Stimulated activated CD8-positive, alpha-beta memory T cell treated with anti-CD3 and anti-CD28 coated beads, Interleukin-15, amount 100 ng/mL, for 4 hours (primary cell): ENCODE measurements around the gene PLEKHA7.
"Not testable (repeated sequence)": the region's sequence is repeated elsewhere in the genome, so short reads cannot be mapped to it uniquely, and the experiment has no call there.

Source experiments
- DNase-seq, 2 donors: peaks; one replicate each; pipeline ENCODE4 v3.0.0-alpha.2; 2020; ENCODE audit warnings: low read depth in 2 of 2

The PLEKHA7 gene

GRCh38 chr11:17005646-17006045 lies 8.6 kb downstream of the PLEKHA7 start:
- DNase-seq: no peak

DNA sequence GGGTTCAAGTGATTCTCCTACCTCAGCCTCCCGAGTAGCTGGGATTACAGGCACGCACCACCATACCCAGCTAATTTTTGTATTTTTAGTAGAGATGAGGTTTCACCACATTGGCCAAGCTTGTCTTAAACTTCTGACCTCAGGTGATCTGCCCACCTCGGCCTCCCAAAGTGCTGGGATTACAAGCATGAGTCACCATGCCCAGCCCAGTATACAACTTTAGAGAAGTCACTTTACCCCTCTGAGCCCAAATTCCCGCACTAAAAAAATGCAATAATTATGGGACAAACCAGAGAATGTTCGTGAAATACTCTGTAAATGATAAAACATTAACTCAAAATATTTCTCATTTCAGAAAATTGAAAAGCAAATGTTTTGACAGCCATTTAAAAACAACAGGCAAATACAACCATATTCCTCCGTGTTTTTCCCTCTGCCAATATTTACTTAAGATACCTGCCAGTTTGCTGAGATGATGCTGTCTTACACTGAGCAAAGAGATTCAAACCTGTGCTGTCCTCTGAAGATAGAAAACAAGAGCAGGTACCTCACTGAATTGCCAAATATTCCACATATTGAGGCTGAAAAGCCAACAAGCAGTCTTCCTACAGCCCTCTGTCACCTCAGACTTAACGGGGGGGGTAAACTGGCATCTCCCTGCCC lies 9.6 kb downstream of the PLEKHA7 start:
- no peak for DNase-seq

- no peak for DNase-seq
Observed at GRCh38 chr11:17003426-17003825, 10.8 kb downstream of the PLEKHA7 start.

GRCh38 chr11:17002543-17002942 lies 11.7 kb downstream of the PLEKHA7 start:
- no peak for DNase-seq

DNA sequence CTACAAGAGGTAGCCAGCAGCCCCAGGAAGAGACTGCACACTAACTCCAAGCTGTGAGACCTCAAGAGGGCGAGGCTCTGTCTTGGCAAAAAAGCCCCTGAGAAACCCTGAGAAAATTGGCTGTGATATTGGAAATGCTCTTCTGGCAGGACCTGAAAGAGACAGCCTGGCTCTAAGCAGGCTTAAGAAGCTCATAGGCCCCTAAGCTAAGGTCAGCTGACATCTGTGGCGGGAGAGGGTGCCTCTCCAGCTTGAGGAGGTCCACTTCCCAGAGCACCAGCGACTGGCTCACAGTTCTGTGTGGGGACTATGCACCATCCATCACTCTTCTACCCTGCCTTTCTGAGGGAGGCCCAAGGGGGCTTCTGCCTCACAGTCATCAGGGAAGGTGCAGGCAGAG lies 12.4 kb downstream of the PLEKHA7 start:
- no peak for DNase-seq

DNA sequence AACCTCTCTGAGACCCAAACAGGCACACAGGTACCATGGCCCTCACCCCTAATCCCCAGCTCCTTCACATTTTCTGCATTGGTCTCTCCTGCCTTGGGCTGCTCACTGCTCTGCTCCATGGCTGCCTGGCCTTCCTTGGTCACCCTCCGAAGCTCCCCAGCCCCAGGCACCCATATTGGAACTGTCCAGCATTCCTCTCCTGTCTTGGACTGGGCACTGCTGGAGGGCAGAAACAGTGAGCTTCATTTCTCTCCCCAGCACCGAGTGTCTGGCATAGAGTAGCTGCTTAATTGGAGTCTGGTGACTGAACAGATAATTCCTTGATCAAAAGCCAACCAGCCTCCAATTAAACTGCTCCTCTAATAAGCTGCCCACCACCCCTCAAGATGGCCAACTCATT lies 13.2 kb downstream of the PLEKHA7 start:
- no peak for DNase-seq

- not testable (repeated sequence) for DNase-seq
Observed at GRCh38 chr11:17000253-17000652, 14.0 kb downstream of the PLEKHA7 start.

- DNase-seq: no peak
Observed at GRCh38 chr11:16999116-16999515, 15.1 kb downstream of the PLEKHA7 start.

DNA sequence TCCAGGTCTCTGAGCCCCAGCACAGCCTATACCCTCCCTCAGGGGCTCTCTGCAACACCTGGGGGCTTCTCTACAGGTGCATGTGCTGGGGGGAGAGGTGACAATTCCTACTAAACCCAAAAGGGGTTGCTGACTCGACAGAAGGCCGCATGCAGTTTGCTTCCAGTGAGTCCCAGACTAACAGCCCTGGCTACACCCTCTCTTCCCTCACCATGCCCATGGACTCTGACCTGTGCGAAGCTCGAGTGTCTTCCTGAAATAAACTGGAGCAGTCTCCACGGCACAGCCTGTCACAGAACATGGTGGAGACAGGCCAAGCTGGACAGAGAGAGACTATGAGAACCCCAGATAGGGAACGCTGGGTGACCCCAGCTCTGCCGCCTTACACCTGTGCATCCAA lies 16.6 kb downstream of the PLEKHA7 start:
- no peak for DNase-seq

DNA sequence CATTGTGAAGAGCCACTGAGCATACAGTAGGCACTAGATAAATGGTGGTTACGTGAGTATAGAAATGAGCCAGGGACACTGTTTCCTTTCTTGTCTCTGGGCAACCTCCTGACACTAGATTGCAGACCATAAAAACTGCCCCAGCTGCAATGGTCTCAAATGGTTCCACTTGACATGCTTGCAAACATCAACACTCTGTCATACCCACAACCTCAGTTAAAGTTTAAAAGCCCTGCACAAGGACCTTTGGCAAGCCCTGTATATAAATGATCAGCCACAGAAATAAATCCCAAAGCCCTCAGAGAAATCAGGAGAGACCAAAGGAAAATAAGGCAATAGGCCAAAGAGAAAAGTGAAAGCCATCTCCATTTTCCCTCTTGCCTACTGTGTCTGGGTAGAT lies 20.7 kb downstream of the PLEKHA7 start:
- no peak for DNase-seq

- DNase-seq: no peak
Observed at GRCh38 chr11:16992846-16993245, 21.4 kb downstream of the PLEKHA7 start.

DNA sequence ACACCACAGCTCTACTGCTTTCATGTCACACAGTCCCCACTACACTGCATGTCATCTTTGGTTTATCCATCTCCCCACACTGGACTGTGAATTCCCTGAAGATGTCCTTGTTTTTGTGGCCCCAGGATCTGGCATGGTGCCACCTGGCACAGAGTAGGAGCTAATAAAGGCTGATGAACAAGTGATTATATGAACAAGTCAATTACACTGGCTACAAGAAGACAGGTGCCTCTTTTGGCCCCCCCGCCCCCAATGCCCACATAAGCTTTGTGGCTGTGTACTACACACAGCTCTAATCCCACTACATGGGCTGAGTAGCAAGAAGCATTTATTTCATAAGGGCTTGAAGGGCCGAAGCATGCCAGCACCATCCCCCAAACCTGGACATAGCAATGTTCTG lies 24.7 kb downstream of the PLEKHA7 start:
- DNase-seq: no peak

DNA sequence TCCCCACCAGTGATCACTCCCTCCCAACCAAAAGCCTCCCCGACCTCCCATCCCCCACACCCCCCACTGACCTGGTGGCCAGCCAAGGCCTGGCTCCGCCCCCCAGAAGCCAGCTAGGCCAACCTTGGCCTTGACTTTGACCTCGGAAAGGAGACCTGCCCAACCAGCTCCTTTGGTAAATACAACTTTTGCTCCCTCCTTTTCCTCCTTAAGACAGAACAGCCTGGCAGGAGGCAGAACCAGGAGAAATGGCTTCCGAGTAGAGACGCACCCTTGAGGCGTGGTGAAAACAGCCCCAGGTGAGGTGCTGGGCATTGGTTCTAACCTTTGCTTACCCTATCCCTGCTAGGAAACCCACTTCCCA lies 27.0 kb downstream of the PLEKHA7 start:
- DNase-seq: no peak

- peak; percentile 1 to 14 for DNase-seq
Observed at GRCh38 chr11:16986434-16987204, 27.6 kb downstream of the PLEKHA7 start.

GRCh38 chr11:16985297-16985696 lies 28.9 kb downstream of the PLEKHA7 start:
- DNase-seq: no peak

DNA sequence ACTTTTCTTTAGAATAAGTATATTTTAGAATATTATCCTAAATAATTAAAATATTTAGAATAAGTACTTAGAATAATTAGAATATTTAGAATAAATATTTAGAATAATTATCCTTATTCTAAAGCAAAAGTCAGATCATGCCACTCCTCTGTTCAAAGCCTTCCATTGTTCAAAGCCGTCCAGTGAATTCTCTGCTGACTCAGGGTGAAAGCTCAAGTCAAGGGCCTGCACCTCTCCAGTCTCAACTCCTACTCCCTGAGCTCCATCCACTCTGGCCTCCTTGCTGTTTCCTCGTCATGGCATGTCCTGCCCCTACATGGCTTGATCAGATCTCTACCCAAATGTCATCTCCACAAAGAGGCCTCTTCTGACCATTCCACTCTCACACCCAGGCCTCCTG lies 30.0 kb downstream of the PLEKHA7 start:
- no peak for DNase-seq

GRCh38 chr11:16982809-16983208 lies 31.4 kb downstream of the PLEKHA7 start:
- DNase-seq: no peak

DNA sequence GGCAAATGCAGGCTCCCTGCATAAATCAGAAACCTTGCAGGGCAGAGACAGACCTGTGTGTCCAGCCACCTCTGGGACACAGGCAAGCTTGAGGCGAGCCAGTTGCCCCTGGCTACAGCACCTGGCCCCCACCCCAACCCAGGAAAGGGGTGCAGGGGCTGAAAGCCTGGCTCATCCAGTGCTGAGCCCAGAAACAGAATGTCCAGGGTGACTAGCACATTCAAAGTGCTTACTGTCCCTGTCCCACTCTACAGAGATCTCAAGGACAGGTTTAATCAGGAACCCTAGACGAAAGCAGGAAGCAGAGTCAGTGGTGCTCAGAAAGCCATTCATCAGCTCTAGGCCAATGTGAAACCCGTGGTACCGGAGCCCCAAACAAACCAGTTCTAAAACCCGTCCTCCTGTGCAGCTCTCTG lies 31.9 kb downstream of the PLEKHA7 start:
- no peak for DNase-seq

- no peak for DNase-seq
Observed at GRCh38 chr11:16981651-16982194, 32.5 kb downstream of the PLEKHA7 start.

DNA sequence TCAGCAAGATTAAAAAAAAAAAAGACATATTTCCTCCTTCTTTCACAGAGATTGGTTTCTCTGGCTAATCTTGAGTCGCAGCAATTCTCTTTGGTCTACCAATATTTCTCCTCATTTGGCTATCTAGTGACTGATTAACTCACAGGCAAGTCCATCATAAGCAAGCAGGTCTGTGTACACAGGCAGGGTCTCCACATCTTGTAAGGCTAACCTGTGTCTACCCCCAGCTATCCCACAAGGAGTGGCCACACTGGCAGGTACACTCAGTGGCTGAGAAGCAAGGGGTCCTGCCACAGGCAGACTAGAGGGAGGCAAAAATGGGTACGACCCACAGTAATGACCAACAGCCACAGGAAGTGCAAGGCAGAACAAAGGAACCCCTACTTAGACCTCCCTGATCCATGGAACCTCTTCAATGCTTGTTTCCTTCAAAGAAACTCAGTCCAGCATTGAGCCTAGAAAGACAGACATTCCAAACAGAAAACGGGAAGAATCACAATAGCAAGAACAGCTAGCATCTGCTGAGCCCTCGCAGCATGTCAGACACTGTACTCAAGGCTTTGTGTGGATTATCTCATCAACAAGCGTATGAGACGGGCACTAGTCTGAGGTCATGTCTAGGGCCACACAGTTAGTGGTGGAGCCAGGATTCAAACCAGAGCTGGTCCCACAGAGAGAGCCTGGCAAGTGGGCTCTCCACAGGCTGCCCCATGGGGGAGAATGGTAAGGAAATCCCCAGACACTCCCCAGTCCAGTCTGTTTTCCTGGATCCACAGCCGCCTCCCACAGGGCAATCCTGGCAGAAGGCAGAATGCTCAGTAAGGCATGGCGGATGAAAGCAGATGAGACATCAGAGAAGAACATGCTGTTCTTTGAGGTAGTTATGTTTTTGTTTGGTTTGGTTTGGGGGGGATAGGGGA lies 34.3 kb downstream of the PLEKHA7 start:
- DNase-seq: no peak

GRCh38 chr11:16977994-16978315 lies 36.3 kb downstream of the PLEKHA7 start:
- no peak for DNase-seq
